Right atrium auricular region (tissue), 2 donors: ENCODE measurements around the gene PPP1R16B. TPM values are rescaled to one million over a fixed set of nuclear protein-coding genes. Genes with fewer than 3 reads are reported as not detected.

Experiments used
- DNase-seq: peaks from one replicate; pipeline ENCODE4 v3.0.0-alpha.2; 2019; ENCODE audit warnings: low spot score
- H3K27ac ChIP-seq, 2 donors: fragments of 200-600 bp; sonication (generic); 1 replicate in 1 of 2; 2 replicates in 1 of 2; pipeline ENCODE4 v1.5.1; 2016 to 2019
- H3K27me3 ChIP-seq, 2 donors: fragments of 200-600 bp; sonication (generic); one replicate each; pipeline versions ENCODE4 v1.5.1 to v1.6.0; 2017 to 2019
- H3K36me3 ChIP-seq: fragments of 200-600 bp; sonication (generic); one replicate; pipeline ENCODE4 v1.5.1; 2016
- H3K4me1 ChIP-seq, 2 donors: fragments of 200-600 bp; sonication (generic); one replicate each; pipeline versions ENCODE4 v1.5.1 to v1.6.0; 2017 to 2019
- H3K4me3 ChIP-seq, 2 donors: fragments of 200-600 bp; sonication (generic); 1 replicate in 1 of 2; 2 replicates in 1 of 2; pipeline ENCODE4 v1.5.1; 2017 to 2019; ENCODE audit warnings: mild to moderate bottlenecking in 1 of 2, moderate library complexity in 1 of 2
- H3K9me3 ChIP-seq, 2 donors: fragments of 200-600 bp; sonication (generic); one replicate each; pipeline ENCODE4 v1.5.1; 2019
- total RNA-seq, 2 donors: library from RNA; depleted of rRNA; stranded (reverse); fragments of >200 nt; gene quantifications; one replicate each; pipeline ENCODE4 v1.1.0, GENCODE V29; 2016
- TF ChIP-seq, protein P1 (sequence below), 2 donors: fragments of 200-600 bp; sonication (generic); IDR thresholded peaks; one replicate each; pipeline ENCODE4 v1.5.1; 2019; ENCODE audit warnings: antibody characterized with exemption in 2 of 2

PPP1R16B gene
- total RNA-seq, 2 donors from 2014 or later = 0.96 to 6.6 TPM

DNA sequence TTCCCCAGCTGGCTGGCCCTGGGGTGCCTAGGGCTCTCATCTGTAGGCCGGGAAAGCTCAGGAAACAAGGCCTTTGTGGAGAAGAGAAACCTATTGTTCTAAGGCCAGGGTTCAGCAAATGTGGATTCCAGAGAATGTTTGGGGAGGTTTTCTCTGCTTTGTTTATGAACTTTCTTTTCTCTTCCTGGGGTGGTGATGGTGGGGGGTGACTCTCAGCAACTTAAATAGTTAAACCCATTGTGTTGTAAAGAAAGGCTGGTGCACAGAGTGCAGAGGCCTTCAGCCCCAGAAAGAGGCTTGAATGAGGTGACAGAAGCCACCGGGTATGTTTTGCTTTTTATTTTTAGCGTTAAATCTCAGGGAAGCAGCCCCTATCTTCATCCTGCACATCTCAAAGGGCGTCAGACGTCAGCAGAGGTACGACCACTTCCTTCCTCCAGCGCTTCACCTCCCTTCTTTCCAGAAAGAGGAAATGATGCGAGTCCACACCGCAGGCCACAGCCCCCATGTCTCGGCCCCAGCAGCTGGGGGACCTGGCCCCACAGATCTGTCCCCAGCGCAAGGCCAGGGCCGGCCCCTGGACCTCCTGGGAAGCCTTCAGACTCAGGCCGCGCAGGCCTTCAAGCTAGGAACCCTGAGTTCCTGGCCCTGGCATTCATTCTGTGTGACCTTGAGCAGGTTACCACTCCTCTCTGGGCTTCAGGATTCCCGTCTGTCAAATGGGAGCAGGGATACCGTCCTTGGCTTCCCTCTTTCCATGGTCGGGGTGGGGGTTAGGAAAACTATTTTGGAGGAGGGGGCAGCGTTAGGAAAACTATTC lies 605 bp upstream of the PPP1R16B start:
- H3K4me1 ChIP-seq = peaks cover 0 to 28% of the 10 kb centered on the region in 2 donors
- DNase-seq = no peak
- peaks cover 5 to 8% of the 10 kb centered on the region in 2 donors for H3K27me3 ChIP-seq
- H3K27ac ChIP-seq = peak overlapping the region; percentile 61 to 74
- H3K4me3 ChIP-seq = peak overlapping the region; percentile 56 to 70
- no peaks in the 10 kb centered on the region for H3K9me3 ChIP-seq
- TF ChIP-seq, protein P1, sequence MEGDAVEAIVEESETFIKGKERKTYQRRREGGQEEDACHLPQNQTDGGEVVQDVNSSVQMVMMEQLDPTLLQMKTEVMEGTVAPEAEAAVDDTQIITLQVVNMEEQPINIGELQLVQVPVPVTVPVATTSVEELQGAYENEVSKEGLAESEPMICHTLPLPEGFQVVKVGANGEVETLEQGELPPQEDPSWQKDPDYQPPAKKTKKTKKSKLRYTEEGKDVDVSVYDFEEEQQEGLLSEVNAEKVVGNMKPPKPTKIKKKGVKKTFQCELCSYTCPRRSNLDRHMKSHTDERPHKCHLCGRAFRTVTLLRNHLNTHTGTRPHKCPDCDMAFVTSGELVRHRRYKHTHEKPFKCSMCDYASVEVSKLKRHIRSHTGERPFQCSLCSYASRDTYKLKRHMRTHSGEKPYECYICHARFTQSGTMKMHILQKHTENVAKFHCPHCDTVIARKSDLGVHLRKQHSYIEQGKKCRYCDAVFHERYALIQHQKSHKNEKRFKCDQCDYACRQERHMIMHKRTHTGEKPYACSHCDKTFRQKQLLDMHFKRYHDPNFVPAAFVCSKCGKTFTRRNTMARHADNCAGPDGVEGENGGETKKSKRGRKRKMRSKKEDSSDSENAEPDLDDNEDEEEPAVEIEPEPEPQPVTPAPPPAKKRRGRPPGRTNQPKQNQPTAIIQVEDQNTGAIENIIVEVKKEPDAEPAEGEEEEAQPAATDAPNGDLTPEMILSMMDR (IDR thresholded peaks at IDR 0.05) = no peak
- H3K36me3 ChIP-seq = no peaks in the 10 kb centered on the region

DNA sequence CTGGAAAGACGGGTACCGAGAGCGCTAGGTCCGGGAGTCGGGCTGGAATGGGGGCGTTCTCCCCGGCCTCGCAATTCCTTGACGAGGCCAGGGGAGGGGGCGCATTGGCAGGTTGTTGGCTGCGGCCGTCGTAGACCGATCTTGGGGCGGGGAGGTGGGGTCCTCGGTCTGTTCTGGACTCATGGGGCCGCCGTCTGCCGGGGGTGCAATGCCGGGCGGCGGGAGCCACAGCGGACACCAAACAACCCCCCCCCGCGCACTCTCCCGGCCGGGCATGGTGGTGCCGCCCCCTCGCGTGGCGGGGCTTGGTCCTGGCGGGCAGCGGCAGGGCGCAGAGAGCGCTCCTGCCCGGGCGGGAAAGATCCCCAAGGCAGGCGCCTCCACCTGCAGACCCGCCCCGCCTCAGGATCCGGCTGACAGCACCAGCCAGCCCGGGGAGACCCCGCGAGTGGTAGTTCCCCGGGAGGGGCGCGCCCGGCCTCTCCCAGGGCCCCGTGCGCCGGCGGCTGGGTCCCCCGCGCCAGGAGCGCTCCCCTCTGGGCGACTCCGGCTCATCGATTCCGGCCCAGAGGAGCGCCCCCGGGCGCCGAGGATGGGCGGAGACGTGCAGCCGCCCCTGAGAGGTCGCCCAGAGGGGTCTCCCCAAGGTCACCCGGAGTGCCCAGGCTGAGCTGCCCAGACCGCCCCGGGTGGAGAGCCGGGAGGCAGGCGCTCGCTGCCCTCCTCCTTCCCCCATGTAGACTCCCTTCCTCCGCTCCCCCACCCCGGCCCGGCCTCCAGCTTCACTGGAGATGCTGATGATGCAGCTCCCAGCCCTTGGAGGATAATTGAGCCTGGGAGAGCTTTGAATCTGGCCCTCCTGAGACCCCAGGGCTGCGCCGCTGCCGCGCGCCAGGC lies 709 bp downstream of the PPP1R16B start:
- peaks cover 5 to 8% of the 10 kb centered on the region in 2 donors for H3K27me3 ChIP-seq
- no peaks in the 10 kb centered on the region for H3K36me3 ChIP-seq
- H3K9me3 ChIP-seq = no peaks in the 10 kb centered on the region
- peak overlapping the region; percentile 61 to 74 for H3K27ac ChIP-seq
- H3K4me1 ChIP-seq = peaks cover 0 to 28% of the 10 kb centered on the region in 2 donors
- TF ChIP-seq, protein P1 (IDR thresholded peaks at IDR 0.05) = no peak
- peak overlapping the region; percentile 56 to 70 for H3K4me3 ChIP-seq
- DNase-seq = no peak

DNA sequence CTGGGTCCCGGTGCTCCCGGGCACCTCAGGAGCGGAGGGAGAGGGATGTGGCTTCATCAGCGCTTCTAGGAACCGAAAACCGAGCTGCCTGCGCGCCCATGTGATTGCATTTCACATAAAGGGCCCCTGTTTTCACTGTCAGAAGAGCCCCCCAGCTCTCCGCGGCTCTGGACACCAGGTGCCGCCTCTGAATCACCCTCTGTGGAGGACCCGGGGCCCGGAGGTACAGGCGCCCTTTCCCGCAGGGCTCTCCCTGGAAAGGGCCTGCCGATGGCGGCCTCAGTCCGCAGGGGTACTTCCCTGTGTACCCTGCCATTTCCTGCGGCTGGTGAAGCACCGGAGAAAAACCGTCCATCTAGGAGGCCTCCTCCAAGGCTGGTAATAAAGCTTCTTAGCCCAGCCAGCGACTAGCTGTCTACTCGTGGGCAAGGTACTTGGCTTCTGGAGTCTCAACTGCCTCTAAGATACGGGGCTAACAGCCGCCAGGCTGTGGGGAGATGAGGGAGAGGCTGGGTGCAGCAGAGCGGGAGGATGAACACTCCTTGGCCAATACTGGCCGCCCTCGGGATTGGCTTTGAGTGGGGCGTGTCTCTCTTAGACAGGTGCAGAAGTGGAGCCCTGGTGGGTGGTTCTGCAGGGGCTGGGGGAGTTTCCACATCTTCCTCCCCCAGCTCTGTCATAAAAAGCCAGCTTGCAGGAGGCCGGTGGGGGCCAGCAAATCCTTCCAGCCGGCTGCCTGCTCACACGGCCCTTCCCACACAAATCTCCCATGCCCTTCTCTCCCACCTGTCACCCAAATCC lies 1.6 kb downstream of the PPP1R16B start:
- Histone ChIP-seq H3K36me3 (no peaks in the 10 kb centered on the region), H3K27me3 (peaks cover 5 to 8% of the 10 kb centered on the region in 2 donors), H3K9me3 (no peaks in the 10 kb centered on the region), H3K4me1 (peaks cover 0 to 28% of the 10 kb centered on the region in 2 donors), H3K4me3 (peak overlapping the region; percentile 56 to 70), H3K27ac (peak overlapping the region in 1 of 2 donors; percentile 61)
- DNase-seq = no peak
- TF ChIP-seq, protein P1 (IDR thresholded peaks at IDR 0.05) = no peak

DNA sequence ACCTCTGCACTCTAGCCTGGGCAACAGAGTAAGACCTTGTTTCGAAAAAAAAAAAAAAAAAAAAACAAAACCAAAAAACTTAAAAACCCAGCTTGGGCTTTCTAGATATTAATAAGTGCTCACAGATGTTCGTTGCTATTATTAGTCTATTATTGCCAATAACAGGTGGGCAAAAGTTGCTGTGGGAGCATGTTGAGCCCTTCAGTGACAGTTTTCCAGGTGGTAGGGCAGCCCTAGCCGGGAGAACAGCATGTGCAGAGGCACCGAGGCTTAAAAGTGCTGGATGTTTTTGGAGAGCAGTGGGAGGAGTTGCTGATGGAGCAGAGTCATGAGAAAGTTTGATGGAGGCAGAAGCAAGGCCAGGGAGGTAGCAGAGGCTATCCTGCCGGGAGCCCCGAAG lies 4.4 kb downstream of the PPP1R16B start:
- no peak overlapping the region for H3K4me3 ChIP-seq
- no peak overlapping the region for H3K27ac ChIP-seq

More for the DNA sequence above, 4.4 kb downstream of the PPP1R16B start:
- Histone ChIP-seq H3K36me3 (no peaks in the 10 kb centered on the region), H3K27me3 (peaks cover 5 to 8% of the 10 kb centered on the region in 2 donors), H3K9me3 (no peaks in the 10 kb centered on the region), H3K4me1 (peaks cover 0 to 28% of the 10 kb centered on the region in 2 donors)
- TF ChIP-seq, protein P1 (IDR thresholded peaks at IDR 0.05) = no peak
- no peak for DNase-seq
